H54 (cell line): ENCODE measurements around the gene TTLL13.
"Not testable (repeated sequence)": the region's sequence is repeated elsewhere in the genome, so short reads cannot be mapped to it uniquely, and the experiment has no call there.

Experiments used
- DNase-seq: peaks from one replicate; pipeline ENCODE4 v3.0.0; 2011; ENCODE audit warnings: low spot score, mixed read lengths; ENCODE audit not compliant: insufficient read length
- FAIRE-seq: peaks from 3 replicates; lab custom pipeline; 2011; peaks lifted over from hg19 to GRCh38; lab: Jason Lieb, UNC
- POLR2A ChIP-seq: IDR thresholded peaks from 2 replicates; pipeline ENCODE4 v1.6.1; 2011; ENCODE audit warnings: low read depth, mild to moderate bottlenecking, low read length

TTLL13 gene

GRCh38 chr15:90266485-90266884, 17.1 kb downstream of the TTLL13 start:
- TF ChIP-seq POLR2A, result no peak
- no peak for DNase-seq
- FAIRE-seq, result no peak

GRCh38 chr15:90268415-90268814, 19.1 kb downstream of the TTLL13 start:
- FAIRE-seq (no peak), DNase-seq (no peak)
- no peak for TF ChIP-seq POLR2A

GRCh38 chr15:90270502-90271150, 21.3 kb downstream of the TTLL13 start:
- TF ChIP-seq POLR2A, result no peak
- DNase-seq (no peak), FAIRE-seq (no peak)

- FAIRE-seq (no peak), DNase-seq (no peak)
- TF ChIP-seq POLR2A, result no peak
Measured at GRCh38 chr15:90271459-90272166, 22.3 kb downstream of the TTLL13 start.

- not testable (repeated sequence) for DNase-seq, FAIRE-seq
Measured at GRCh38 chr15:90278467-90278866, 29.1 kb downstream of the TTLL13 start.

- not testable (repeated sequence) for DNase-seq, FAIRE-seq
Measured at GRCh38 chr15:90280743-90281142, 31.4 kb downstream of the TTLL13 start.

GRCh38 chr15:90281637-90282036, 32.3 kb downstream of the TTLL13 start:
- not testable (repeated sequence) for DNase-seq, FAIRE-seq

GRCh38 chr15:90286678-90287077, 37.3 kb downstream of the TTLL13 start:
- no peak for TF ChIP-seq POLR2A
- DNase-seq (no peak), FAIRE-seq (no peak)

- DNase-seq (no peak), FAIRE-seq (no peak)
- no peak for TF ChIP-seq POLR2A
Measured at GRCh38 chr15:90287101-90287500, 37.7 kb downstream of the TTLL13 start.

GRCh38 chr15:90287946-90288345, 38.6 kb downstream of the TTLL13 start:
- FAIRE-seq, result no peak
- no peak for TF ChIP-seq POLR2A
- DNase-seq, result no peak

GRCh38 chr15:90291679-90292356, 42.5 kb downstream of the TTLL13 start:
- DNase-seq (peak; percentile 10), FAIRE-seq (no peak)
- no peak for TF ChIP-seq POLR2A

- DNase-seq, FAIRE-seq: not testable (repeated sequence)
Measured at GRCh38 chr15:90293040-90293810, 43.9 kb downstream of the TTLL13 start.

GRCh38 chr15:90294159-90294558, 44.8 kb downstream of the TTLL13 start:
- FAIRE-seq, result no peak
- no peak for DNase-seq
- TF ChIP-seq POLR2A, result no peak

GRCh38 chr15:90294601-90295269, 45.4 kb downstream of the TTLL13 start:
- TF ChIP-seq POLR2A, result no peak
- DNase-seq (no peak), FAIRE-seq (no peak)
